Measurements from ENCODE around the gene MAPK13. TPM values are rescaled to one million over a fixed set of nuclear protein-coding genes. Genes with fewer than 3 reads are reported as not detected.

Gene MAPK13
- polyA plus RNA-seq, 1 experiment = 3.8 TPM

DNA sequence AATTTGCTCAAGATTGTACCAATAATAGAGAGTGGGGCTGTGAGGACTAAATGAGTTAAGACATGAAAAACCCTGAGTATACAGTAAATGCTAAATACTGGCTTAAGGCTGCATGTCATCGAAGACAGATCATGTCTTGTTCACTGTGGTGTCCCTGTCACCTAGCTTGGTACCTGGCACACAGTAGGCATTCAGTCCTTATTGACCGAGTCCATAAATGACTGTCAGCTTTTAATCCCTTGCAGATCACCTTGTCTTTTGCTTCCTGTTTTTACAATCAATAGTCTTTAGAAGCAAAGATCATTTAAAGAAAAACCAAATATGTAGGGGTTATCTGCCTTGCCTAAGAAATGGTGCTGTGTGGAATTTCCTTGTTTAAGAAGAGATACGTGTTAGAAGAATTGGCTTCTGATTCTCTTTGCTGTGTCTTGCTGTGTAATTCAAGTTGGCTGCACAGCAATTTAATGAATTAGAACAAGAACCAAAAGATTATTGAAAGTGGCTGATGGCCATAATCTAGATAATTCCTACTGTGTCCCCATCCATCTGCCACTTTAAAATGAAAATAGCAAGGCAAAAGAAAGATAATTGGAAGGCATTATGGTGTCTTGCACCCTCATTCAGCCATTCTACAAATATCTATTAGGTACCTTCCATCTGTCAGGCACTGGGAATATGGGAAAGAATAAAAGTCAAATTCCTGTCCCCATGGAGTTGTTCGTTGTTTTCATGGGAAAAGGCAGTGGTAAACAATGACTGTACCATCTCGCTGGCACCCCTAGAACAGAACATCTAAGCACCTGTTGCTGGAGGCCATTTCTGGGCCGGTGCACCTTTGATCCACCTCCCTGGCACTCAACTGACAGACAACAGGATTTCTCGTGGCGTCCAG lies 12.4 kb upstream of the MAPK13 start:
- H3K36me3 ChIP-seq (ENCODE audit: control insufficient read depth, insufficient read depth, low read length) = peaks cover 2% of the 10 kb centered on the region
- no peak for DNase-seq (ENCODE audit: low read depth)
- TF ChIP-seq, protein P1, sequence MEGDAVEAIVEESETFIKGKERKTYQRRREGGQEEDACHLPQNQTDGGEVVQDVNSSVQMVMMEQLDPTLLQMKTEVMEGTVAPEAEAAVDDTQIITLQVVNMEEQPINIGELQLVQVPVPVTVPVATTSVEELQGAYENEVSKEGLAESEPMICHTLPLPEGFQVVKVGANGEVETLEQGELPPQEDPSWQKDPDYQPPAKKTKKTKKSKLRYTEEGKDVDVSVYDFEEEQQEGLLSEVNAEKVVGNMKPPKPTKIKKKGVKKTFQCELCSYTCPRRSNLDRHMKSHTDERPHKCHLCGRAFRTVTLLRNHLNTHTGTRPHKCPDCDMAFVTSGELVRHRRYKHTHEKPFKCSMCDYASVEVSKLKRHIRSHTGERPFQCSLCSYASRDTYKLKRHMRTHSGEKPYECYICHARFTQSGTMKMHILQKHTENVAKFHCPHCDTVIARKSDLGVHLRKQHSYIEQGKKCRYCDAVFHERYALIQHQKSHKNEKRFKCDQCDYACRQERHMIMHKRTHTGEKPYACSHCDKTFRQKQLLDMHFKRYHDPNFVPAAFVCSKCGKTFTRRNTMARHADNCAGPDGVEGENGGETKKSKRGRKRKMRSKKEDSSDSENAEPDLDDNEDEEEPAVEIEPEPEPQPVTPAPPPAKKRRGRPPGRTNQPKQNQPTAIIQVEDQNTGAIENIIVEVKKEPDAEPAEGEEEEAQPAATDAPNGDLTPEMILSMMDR (IDR thresholded peaks at IDR 0.05; ENCODE audit: insufficient read depth, low read depth, low read length) = no peak
- no peaks in the 10 kb centered on the region for H3K27me3 ChIP-seq (ENCODE audit: control insufficient read depth, insufficient read depth, low read length)
- no peak overlapping the region for H3K4me3 ChIP-seq (ENCODE audit: low read depth, low read length)
- ChIA-PET POLR2A (no interaction called here), CTCF (interaction anchor here (0.7 to 1.6 kb wide), 2 partner anchors 13 kb away, joined by 3 to 5 read pairs; no protein-coding TSS in a partner anchor)

DNA sequence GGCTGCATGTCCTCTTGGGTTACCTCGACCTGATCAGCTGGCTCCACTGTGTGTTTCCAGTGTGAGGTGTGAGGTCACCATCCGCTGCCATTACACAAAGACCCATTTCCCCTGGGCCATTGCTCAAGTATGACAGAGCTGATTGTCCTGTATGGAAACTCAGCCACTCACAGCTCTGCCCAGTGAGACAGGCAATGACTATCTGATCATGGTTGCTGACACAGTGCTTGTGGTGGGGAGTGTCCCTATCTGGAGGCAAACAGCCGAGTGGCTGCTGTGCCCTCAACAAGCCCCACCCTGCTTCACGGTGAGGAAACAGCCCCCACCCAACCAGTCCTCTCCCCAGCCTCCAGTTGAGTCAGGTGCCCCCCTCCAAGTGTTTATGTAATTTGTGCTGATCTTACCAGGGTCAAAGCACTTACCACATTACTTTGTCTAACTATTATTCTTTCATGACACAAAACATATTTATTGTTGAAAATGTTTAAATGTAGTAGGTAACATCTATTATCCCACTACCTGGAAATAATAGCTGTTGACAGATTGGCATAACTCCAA lies 11.7 kb upstream of the MAPK13 start:
- H3K36me3 ChIP-seq (ENCODE audit: control insufficient read depth, insufficient read depth, low read length) = peaks cover 2% of the 10 kb centered on the region
- POLR2A ChIA-PET = no interaction called here
- CTCF ChIA-PET = interaction anchor here (0.9 to 1.6 kb wide), 3 partner anchors 11 to 24 kb away, joined by 3 to 6 read pairs (median 5); no protein-coding TSS in a partner anchor
- TF ChIP-seq, protein P1 (IDR thresholded peaks at IDR 0.05; ENCODE audit: insufficient read depth, low read depth, low read length) = no peak
- DNase-seq (ENCODE audit: low read depth) = no peak
- no peaks in the 10 kb centered on the region for H3K27me3 ChIP-seq (ENCODE audit: control insufficient read depth, insufficient read depth, low read length)
- H3K4me3 ChIP-seq (ENCODE audit: low read depth, low read length) = no peak overlapping the region

DNA sequence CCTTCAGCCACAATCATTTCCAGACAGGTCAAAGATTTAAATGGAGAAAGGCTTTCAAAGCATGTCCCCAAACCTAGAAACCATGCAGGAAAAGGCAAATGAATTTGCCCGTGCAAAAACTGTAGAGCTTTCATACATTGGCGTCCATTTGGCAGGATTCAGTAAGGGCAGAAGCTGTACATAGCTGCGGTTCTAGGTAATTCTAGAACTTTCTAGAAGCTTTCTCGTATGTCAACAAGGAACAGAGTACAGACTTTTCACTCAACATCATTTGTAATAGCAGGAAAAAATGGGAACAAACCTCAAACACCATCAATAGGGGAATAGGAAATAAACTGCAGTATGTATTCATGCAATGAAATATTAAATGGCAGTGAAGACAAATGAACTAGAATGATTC lies 11.1 kb upstream of the MAPK13 start:
- DNase-seq (ENCODE audit: low read depth) = no peak
- CTCF ChIA-PET = interaction anchor here (0.9 to 1.6 kb wide), 3 partner anchors 11 to 24 kb away, joined by 3 to 6 read pairs (median 5); no protein-coding TSS in a partner anchor
- H3K27me3 ChIP-seq (ENCODE audit: control insufficient read depth, insufficient read depth, low read length) = no peaks in the 10 kb centered on the region
- H3K4me3 ChIP-seq (ENCODE audit: low read depth, low read length) = no peak overlapping the region
- TF ChIP-seq, protein P1 (IDR thresholded peaks at IDR 0.05; ENCODE audit: insufficient read depth, low read depth, low read length) = no peak
- POLR2A ChIA-PET = no interaction called here
- H3K36me3 ChIP-seq (ENCODE audit: control insufficient read depth, insufficient read depth, low read length) = peaks cover 2% of the 10 kb centered on the region

DNA sequence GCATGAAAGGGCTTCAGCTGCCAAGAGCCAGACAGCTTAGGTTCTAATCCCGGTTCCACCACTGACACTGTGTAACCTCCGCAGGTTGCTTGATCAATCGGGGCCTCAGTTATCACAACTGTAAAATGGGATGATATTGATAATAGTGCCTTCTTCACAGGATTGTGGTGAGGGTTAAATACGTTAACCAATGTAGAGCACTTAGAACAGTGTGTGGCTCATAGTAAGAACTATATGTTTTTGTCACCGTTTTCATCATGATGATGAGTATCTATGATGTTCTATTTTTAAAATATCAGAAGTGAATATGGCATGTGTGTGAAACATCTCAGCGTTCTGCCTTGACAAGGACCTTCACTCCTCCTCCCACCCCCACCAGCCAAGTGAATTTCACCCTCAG lies 10.3 kb upstream of the MAPK13 start:
- CTCF ChIA-PET = interaction anchor here (1.2 kb wide), 1 partner anchor 12 kb away, joined by 3 read pairs; no protein-coding TSS in a partner anchor
- POLR2A ChIA-PET = no interaction called here
- DNase-seq (ENCODE audit: low read depth) = no peak
- TF ChIP-seq, protein P1 (IDR thresholded peaks at IDR 0.05; ENCODE audit: insufficient read depth, low read depth, low read length) = no peak
- Histone ChIP-seq H3K4me3 (ENCODE audit: low read depth, low read length) (no peak overlapping the region), H3K27me3 (ENCODE audit: control insufficient read depth, insufficient read depth, low read length) (no peaks in the 10 kb centered on the region), H3K36me3 (ENCODE audit: control insufficient read depth, insufficient read depth, low read length) (peaks cover 2% of the 10 kb centered on the region)

DNA sequence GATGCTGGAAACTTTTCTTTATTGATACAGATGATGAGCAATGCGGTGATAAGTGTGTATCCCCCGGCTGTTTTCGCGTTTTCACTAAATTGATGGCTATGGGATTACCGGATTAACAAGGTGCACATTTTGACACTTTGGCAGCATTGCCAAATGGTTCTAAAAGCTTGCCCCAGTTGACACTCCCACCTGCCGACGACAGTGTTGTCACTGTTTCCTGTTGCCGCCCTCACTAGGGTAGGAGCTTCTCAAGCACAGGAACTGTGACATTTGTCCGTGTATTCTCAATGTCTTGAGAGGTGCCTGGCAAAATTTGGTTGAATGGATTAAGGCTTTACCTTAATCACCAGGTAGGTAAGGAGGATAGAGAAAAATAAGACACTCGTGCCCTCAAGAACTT lies 9.8 kb upstream of the MAPK13 start:
- TF ChIP-seq, protein P1 (IDR thresholded peaks at IDR 0.05; ENCODE audit: insufficient read depth, low read depth, low read length) = no peak
- POLR2A ChIA-PET = no interaction called here
- no peak overlapping the region for H3K4me3 ChIP-seq (ENCODE audit: low read depth, low read length)
- no peak for DNase-seq (ENCODE audit: low read depth)
- H3K36me3 ChIP-seq (ENCODE audit: control insufficient read depth, insufficient read depth, low read length) = peaks cover 2% of the 10 kb centered on the region
- no peaks in the 10 kb centered on the region for H3K27me3 ChIP-seq (ENCODE audit: control insufficient read depth, insufficient read depth, low read length)
- CTCF ChIA-PET = interaction anchor here (0.7 to 3.5 kb wide), 6 partner anchors 8 to 240 kb away, joined by 3 to 14 read pairs (median 6); partner anchors contain the start of gene MAPK13
